Thoracic aorta (tissue), 2 donors: ENCODE data around the gene SLC16A11. TPM values are rescaled to one million over a fixed set of nuclear protein-coding genes. Genes with fewer than 3 reads are reported as not detected.
"Not testable (repeated sequence)": the region's sequence is repeated elsewhere in the genome, so short reads cannot be mapped to it uniquely, and the experiment has no call there.

ENCODE experiments used
- ATAC-seq: fragments of 150-250 bp; one replicate; pipeline ENCODE4 v1.8.0; 2017; ENCODE audit warnings: low read depth; ENCODE audit not compliant: insufficient number of reproducible peaks, low FRiP score
- DNase-seq: peaks from one replicate; pipeline ENCODE4 v3.0.0-alpha.2; 2020; ENCODE audit warnings: low spot score
- H3K27ac ChIP-seq, 2 donors: fragments of 200-600 bp; sonication (generic); 1 replicate in 1 of 2; 2 replicates in 1 of 2; pipeline ENCODE4 v1.5.1; 2016; ENCODE audit warnings: mild to moderate bottlenecking in 2 of 2, moderate library complexity in 2 of 2
- H3K27me3 ChIP-seq: fragments of 200-600 bp; sonication (generic); replicated peaks from 2 replicates; pipeline ENCODE4 v1.6.0; 2016; ENCODE audit warnings: mild to moderate bottlenecking; ENCODE audit not compliant: insufficient read depth
- H3K36me3 ChIP-seq: fragments of 200-600 bp; sonication (generic); one replicate; pipeline ENCODE4 v1.5.1; 2016
- H3K4me1 ChIP-seq, 2 donors: fragments of 200-600 bp; sonication (generic); 1 replicate in 1 of 2; 2 replicates in 1 of 2; pipeline versions ENCODE4 v1.5.1 to v1.6.0; 2016; ENCODE audit warnings: low read depth in 2 of 2, mild to moderate bottlenecking in 1 of 2; ENCODE audit not compliant: control insufficient read depth in 1 of 2
- H3K4me3 ChIP-seq: fragments of 200-600 bp; sonication (generic); 2 replicates; pipeline ENCODE4 v1.5.1; 2016; ENCODE audit warnings: mild to moderate bottlenecking
- H3K9me3 ChIP-seq: fragments of 200-600 bp; sonication (generic); 2 replicates; pipeline ENCODE4 v1.5.1; 2016
- CTCF ChIP-seq: fragments of 200-600 bp; sonication (generic); IDR thresholded peaks from one replicate; pipeline ENCODE4 v1.5.1; 2019; ENCODE audit warnings: antibody characterized with exemption
- total RNA-seq, 2 donors: library from RNA; depleted of rRNA; stranded (reverse); fragments of >200 nt; gene quantifications; one replicate each; pipeline versions ENCODE4 v1.1.0 to v1.2.3, GENCODE V29; 2016

The SLC16A11 gene
- total RNA-seq, 2 donors from 2014 or later, result 0.27 TPM; not detected in 1

- no peak overlapping the region for H3K27ac ChIP-seq
- H3K4me1 ChIP-seq, result no peaks in the 10 kb centered on the region
- H3K27me3 ChIP-seq, result no peaks in the 10 kb centered on the region
- no peak for TF ChIP-seq CTCF
- no peaks in the 10 kb centered on the region for H3K36me3 ChIP-seq
- DNase-seq (no peak), ATAC-seq (no peak)
- no peak overlapping the region for H3K4me3 ChIP-seq
- H3K9me3 ChIP-seq, result no peaks in the 10 kb centered on the region
Observed at GRCh38 chr17:7056386-7056785, 12.5 kb upstream of the SLC16A11 start.

GRCh38 chr17:7050583-7050982, 6.7 kb upstream of the SLC16A11 start:
- not testable (repeated sequence) for H3K9me3 ChIP-seq, H3K27ac ChIP-seq, H3K36me3 ChIP-seq, ATAC-seq, H3K4me3 ChIP-seq, DNase-seq, H3K27me3 ChIP-seq
- H3K4me1 ChIP-seq, result peaks cover 3 to 15% of the 10 kb centered on the region in 2 donors

- DNase-seq, result no peak
- no peaks in the 10 kb centered on the region for H3K36me3 ChIP-seq
- ATAC-seq, result no peak
- H3K4me3 ChIP-seq, result no peak overlapping the region
- no peaks in the 10 kb centered on the region for H3K9me3 ChIP-seq
- TF ChIP-seq CTCF, result no peak
- H3K27ac ChIP-seq, result no peak overlapping the region
- H3K27me3 ChIP-seq, result peaks cover 4% of the 10 kb centered on the region
- peaks cover 3 to 18% of the 10 kb centered on the region in 2 donors for H3K4me1 ChIP-seq
Observed at GRCh38 chr17:7048968-7049367, 5.1 kb upstream of the SLC16A11 start.

DNA sequence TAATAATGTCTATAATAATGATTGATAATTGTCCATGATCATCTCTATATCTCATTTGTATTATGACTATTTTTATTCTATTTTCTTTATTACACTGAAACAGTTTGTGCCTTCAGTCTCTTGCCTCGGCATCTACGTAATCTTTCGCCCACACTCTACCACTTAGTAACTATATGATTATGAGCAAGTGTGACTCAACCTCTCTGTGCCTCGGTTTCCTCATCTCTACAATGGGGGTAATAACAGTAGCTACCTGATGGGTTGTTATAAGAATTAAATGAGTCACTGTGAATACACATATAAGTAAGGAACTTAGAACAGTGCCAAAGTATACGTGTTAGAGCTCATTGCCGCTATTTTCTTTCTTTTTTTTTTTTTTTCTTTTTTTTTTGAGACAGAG, 3.7 kb upstream of the SLC16A11 start:
- DNase-seq (no peak), ATAC-seq (no peak)
- peaks cover 9% of the 10 kb centered on the region for H3K27me3 ChIP-seq
- H3K9me3 ChIP-seq, result no peaks in the 10 kb centered on the region
- H3K27ac ChIP-seq, result no peak overlapping the region
- no peak overlapping the region for H3K4me3 ChIP-seq
- TF ChIP-seq CTCF, result no peak
- peaks cover 13 to 32% of the 10 kb centered on the region in 2 donors for H3K4me1 ChIP-seq
- H3K36me3 ChIP-seq, result no peaks in the 10 kb centered on the region

- H3K36me3 ChIP-seq, H3K27ac ChIP-seq, H3K9me3 ChIP-seq, DNase-seq, ATAC-seq: not testable (repeated sequence)
- H3K4me1 ChIP-seq, result peaks cover 15 to 38% of the 10 kb centered on the region in 2 donors
- H3K4me3 ChIP-seq, result peak overlapping the region; percentile 40
- H3K27me3 ChIP-seq, result peaks cover 15% of the 10 kb centered on the region
Observed at GRCh38 chr17:7046725-7047397, 3.0 kb upstream of the SLC16A11 start.

DNA sequence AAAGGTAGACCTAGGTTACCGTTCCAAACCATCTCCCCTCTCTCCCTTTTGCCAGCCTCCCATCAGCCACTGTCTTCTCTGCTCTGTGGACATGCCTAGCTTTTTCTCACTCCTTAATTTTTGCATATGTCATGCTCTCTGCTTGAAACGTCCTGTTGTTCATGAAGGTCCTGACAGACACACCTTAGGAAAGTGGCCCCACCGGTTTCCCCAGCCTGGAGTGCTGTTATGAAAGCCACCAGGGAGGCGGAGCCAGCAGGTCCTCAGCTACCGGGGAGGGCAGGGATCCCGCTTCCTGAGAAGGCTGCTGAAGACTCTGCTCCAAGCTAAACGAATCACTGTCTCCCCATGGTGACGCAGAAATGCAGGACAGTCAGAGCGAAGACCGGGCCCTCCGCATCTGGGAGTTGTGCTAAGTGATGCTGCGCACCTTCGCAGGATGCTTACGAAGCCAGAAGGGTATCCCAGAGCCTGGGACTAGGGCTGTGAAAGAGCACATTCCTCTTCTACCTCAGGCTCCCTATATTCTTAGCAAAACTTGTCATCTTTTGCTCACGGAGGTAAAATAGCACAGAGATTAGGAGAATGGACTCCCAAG, 2.3 kb upstream of the SLC16A11 start:
- Histone ChIP-seq H3K36me3 (no peaks in the 10 kb centered on the region), H3K27ac (no peak overlapping the region), H3K4me1 (peaks cover 15 to 38% of the 10 kb centered on the region in 2 donors), H3K4me3 (peak overlapping the region; percentile 40), H3K27me3 (peaks cover 15% of the 10 kb centered on the region), H3K9me3 (no peaks in the 10 kb centered on the region)
- ATAC-seq (no peak), DNase-seq (no peak)
- no peak for TF ChIP-seq CTCF
